SH-SY5Y (cell line): ENCODE results near the gene SELENOS.

Experiments used
- GATA2 ChIP-seq: IDR thresholded peaks from 2 replicates; pipeline ENCODE4 v1.6.1; 2011; ENCODE audit warnings: mild to moderate bottlenecking, low read depth, low read length
- GATA3 ChIP-seq: IDR thresholded peaks from 2 replicates; pipeline ENCODE4 v1.6.1; 2011; ENCODE audit warnings: low read depth, mild to moderate bottlenecking, low read length, moderate library complexity

DNA sequence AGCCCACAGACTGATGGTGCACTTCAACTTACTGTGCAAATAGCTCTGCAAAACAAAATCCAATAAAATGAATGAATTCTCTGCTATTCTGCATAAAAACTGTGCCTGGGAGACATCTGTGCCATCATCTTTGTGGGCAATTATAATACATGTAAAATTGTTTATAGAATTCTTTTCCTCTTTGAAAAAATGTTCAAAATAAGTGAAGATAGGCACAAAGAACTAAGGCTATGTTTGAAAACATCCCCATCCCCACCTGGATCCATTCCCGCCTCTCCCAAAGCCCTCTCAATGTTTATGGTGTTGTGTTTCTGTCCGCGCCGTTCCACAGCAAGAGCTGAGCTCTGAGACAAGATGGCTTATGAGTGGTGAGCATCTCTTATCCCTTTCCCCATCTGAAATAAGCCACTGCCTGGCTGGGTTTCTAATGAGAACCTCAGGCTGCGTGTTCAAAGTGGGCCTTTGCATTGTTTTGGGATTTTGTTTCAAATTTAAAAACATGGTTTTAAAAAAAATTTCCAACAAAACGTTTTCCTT is 40.1 kb upstream of the SELENOS start:
- TF ChIP-seq GATA2, result no peak
- no peak for TF ChIP-seq GATA3
